Neuronal stem cell (in vitro differentiated cells): ENCODE measurements around the gene AP3B1.
A peak's percentile ranks its signal among the peaks of the same experiment; 100 is the strongest.

Experiments used
- DNase-seq: peaks from one replicate; pipeline ENCODE4 v3.0.0-alpha.2; 2013; ENCODE audit warnings: low spot score
- H2AFZ ChIP-seq: one replicate; pipeline ENCODE4 v1.6.1; 2013; ENCODE audit warnings: mild to moderate bottlenecking, low read length, inconsistent platforms
- H2AK5ac ChIP-seq: 2 replicates; pipeline ENCODE4 v1.6.1; 2013; ENCODE audit warnings: low read depth, mild to moderate bottlenecking, inconsistent platforms, low read length, moderate library complexity, mixed read lengths
- H2BK120ac ChIP-seq: 2 replicates; pipeline ENCODE4 v1.6.1; 2013; ENCODE audit warnings: low read depth, mild to moderate bottlenecking, inconsistent platforms, low read length, moderate library complexity, mixed read lengths
- H2BK12ac ChIP-seq: one replicate; pipeline ENCODE4 v1.6.1; 2013; ENCODE audit warnings: low read length, inconsistent platforms
- H2BK15ac ChIP-seq: 2 replicates; pipeline ENCODE4 v1.6.1; 2013; ENCODE audit warnings: mild to moderate bottlenecking, low read length, inconsistent platforms, mixed read lengths
- H2BK5ac ChIP-seq: one replicate; pipeline ENCODE4 v1.6.1; 2013; ENCODE audit warnings: inconsistent platforms, mild to moderate bottlenecking, low read length, moderate library complexity
- H3K14ac ChIP-seq: one replicate; pipeline ENCODE4 v1.6.1; 2013; ENCODE audit warnings: low read length, inconsistent platforms
- H3K18ac ChIP-seq: 2 replicates; pipeline ENCODE4 v1.6.1; 2013; ENCODE audit warnings: low read length, inconsistent platforms
- H3K23ac ChIP-seq: 2 replicates; pipeline ENCODE4 v1.6.1; 2013; ENCODE audit warnings: low read depth, mild to moderate bottlenecking, mixed read lengths, low read length, inconsistent platforms; ENCODE audit not compliant: poor library complexity
- H3K27ac ChIP-seq: replicated peaks from 3 replicates; pipeline ENCODE4 v1.5.1; 2013; ENCODE audit warnings: low read length, inconsistent platforms
- H3K27me3 ChIP-seq, 3 experiments: 2 replicates each; pipeline ENCODE4 v1.6.1; 2013; ENCODE audit warnings: low read length in 3 of 3, mild to moderate bottlenecking in 2 of 3, inconsistent platforms in 1 of 3, low read depth in 1 of 3, mixed read lengths in 1 of 3, moderate library complexity in 1 of 3; ENCODE audit not compliant: control insufficient read depth in 3 of 3, insufficient read depth in 3 of 3
- H3K36me3 ChIP-seq, 2 donors: replicated peaks in 1 of 2; 2 replicates each; pipeline ENCODE4 v1.6.1; 2013; ENCODE audit warnings: low read length in 2 of 2; ENCODE audit not compliant: control insufficient read depth in 2 of 2, insufficient read depth in 2 of 2
- H3K4ac ChIP-seq: 2 replicates; pipeline ENCODE4 v1.6.1; 2013; ENCODE audit warnings: inconsistent platforms, mild to moderate bottlenecking, low read length, moderate library complexity
- H3K4me1 ChIP-seq, 2 donors: 1 replicate in 1 of 2; 2 replicates in 1 of 2; pipeline ENCODE4 v1.6.1; 2013; ENCODE audit warnings: low read length in 2 of 2, low read depth in 1 of 2; ENCODE audit not compliant: control insufficient read depth in 2 of 2, insufficient read depth in 1 of 2
- H3K4me2 ChIP-seq: one replicate; pipeline ENCODE4 v1.6.1; 2013; ENCODE audit warnings: mild to moderate bottlenecking, low read length, inconsistent platforms; ENCODE audit not compliant: insufficient read depth, poor library complexity, severe bottlenecking
- H3K4me3 ChIP-seq, 2 donors: 2 replicates each; pipeline ENCODE4 v1.5.1; 2013; ENCODE audit warnings: low read length in 2 of 2, mild to moderate bottlenecking in 2 of 2, inconsistent platforms in 1 of 2, moderate library complexity in 1 of 2
- H3K79me1 ChIP-seq: one replicate; pipeline ENCODE4 v1.6.1; 2013; ENCODE audit warnings: low read depth, mild to moderate bottlenecking, inconsistent platforms, low read length, moderate library complexity
- H3K9ac ChIP-seq: one replicate; pipeline ENCODE4 v1.6.1; 2013; ENCODE audit warnings: mild to moderate bottlenecking, low read depth, low read length, inconsistent platforms; ENCODE audit not compliant: poor library complexity
- H3K9me3 ChIP-seq, 2 donors: replicated peaks in 1 of 2; 2 replicates each; pipeline versions ENCODE3 to v1.6.1; 2013; ENCODE audit warnings: low read length in 2 of 2, mild to moderate bottlenecking in 2 of 2, inconsistent platforms in 1 of 2, low read depth in 1 of 2, mixed read lengths in 1 of 2, moderate library complexity in 1 of 2; ENCODE audit not compliant: control insufficient read depth in 2 of 2, insufficient read depth in 1 of 2
- H4K8ac ChIP-seq: one replicate; pipeline ENCODE4 v1.6.1; 2013; ENCODE audit warnings: low read depth, mild to moderate bottlenecking, inconsistent platforms, low read length, moderate library complexity
- H4K91ac ChIP-seq: one replicate; pipeline ENCODE4 v1.6.1; 2013; ENCODE audit warnings: low read length, low read depth, mild to moderate bottlenecking, inconsistent platforms; ENCODE audit not compliant: poor library complexity
- WGBS, 2 donors: extraction: QIAGEN DNeasy Blood & Tissue Kit; methylation state at CpG; one replicate each; pipeline ENCODE4 v1.1.7; 2013; ENCODE audit warnings: missing lambda C conversion rate in 2 of 2, mixed read lengths in 1 of 2; ENCODE audit not compliant: insufficient read length in 2 of 2, insufficient replicate concordance in 1 of 2; ENCODE audit errors: extremely low coverage in 2 of 2; 5-methylcytosine and 5-hydroxymethylcytosine counted together

AP3B1 gene

GRCh38 chr5:78007233-78007632, 287.3 kb downstream of the AP3B1 start:
- Histone ChIP-seq H3K4ac (no peak overlapping the region), H3K27me3 (peaks cover 0 to 13% (median 0%) of the 10 kb centered on the region in 3 experiments), H3K23ac (no peak overlapping the region), H3K27ac (no peak overlapping the region), H2AFZ (no peak overlapping the region), H3K4me1 (peaks cover 8 to 27% of the 10 kb centered on the region in 2 donors), H4K91ac (no peak overlapping the region), H2AK5ac (no peak overlapping the region), H2BK5ac (no peak overlapping the region), H3K14ac (no peak overlapping the region), H2BK15ac (no peak overlapping the region), H2BK120ac (no peak overlapping the region), H3K9me3 (no peaks in the 10 kb centered on the region), H3K79me1 (no peaks in the 10 kb centered on the region), H3K18ac (no peak overlapping the region), H3K4me3 (no peak overlapping the region), H4K8ac (no peak overlapping the region), H3K9ac (no peak overlapping the region), H3K36me3 (peaks cover 0 to 8% of the 10 kb centered on the region in 2 donors), H3K4me2 (no peak overlapping the region), H2BK12ac (no peak overlapping the region)
- no CpG with 5 or more reads among the region's 3 CpGs for WGBS, 2 donors
- no peak for DNase-seq

GRCh38 chr5:78006449-78006848, 288.0 kb downstream of the AP3B1 start:
- Histone ChIP-seq H3K4me1 (peaks cover 8 to 27% of the 10 kb centered on the region in 2 donors), H2AK5ac (no peak overlapping the region), H3K23ac (no peak overlapping the region), H3K79me1 (no peaks in the 10 kb centered on the region), H2AFZ (no peak overlapping the region), H3K4me3 (no peak overlapping the region), H2BK120ac (no peak overlapping the region), H4K91ac (no peak overlapping the region), H3K9me3 (no peaks in the 10 kb centered on the region), H3K18ac (no peak overlapping the region), H3K4ac (no peak overlapping the region), H3K9ac (no peak overlapping the region), H3K36me3 (peaks cover 0 to 11% of the 10 kb centered on the region in 2 donors), H4K8ac (no peak overlapping the region), H2BK5ac (no peak overlapping the region), H3K27ac (no peak overlapping the region), H2BK15ac (no peak overlapping the region), H3K4me2 (no peak overlapping the region), H3K14ac (no peak overlapping the region), H3K27me3 (peaks cover 0 to 13% (median 0%) of the 10 kb centered on the region in 3 experiments), H2BK12ac (no peak overlapping the region)
- no CpG with 5 or more reads among the region's 7 CpGs for WGBS, 2 donors
- no peak for DNase-seq

DNA sequence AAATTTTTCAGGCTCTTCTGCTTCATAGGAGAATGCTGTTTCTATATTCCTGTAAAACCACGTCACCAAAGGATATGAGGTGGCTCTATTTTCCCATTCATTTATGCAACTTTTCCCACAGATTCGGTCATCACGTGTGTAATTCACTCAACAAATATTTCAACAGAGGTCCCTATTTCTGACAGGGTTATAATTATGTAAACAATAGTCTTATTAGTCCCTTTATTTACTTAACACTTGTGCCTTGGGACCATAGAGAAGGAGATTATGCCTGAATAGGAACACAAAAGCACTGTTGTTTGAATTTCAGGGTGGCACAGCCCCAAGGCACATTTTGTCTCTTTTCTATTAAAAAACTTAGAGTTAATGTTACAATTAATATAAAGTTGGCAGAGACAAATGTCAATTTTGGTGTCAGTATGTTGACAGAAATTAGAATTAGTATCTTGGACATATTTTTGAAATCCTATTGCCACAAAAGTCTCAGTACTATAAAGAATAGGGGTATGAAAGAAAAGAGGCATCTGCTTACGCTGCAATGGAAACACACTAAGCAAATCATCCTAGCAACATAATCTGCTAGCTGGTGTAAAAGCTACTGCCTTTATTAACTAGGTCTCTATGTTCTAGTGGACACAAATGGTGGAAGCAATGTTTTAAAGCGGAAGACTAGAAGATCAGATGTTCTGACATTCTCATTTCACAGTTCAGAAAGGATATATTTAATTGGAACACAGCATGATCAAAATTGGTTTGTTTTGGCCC, 289.3 kb downstream of the AP3B1 start:
- Histone ChIP-seq H3K27me3 (peaks cover 0 to 13% (median 0%) of the 10 kb centered on the region in 3 experiments), H2AK5ac (no peak overlapping the region), H3K4ac (no peak overlapping the region), H3K9me3 (no peaks in the 10 kb centered on the region), H2AFZ (no peak overlapping the region), H3K79me1 (no peaks in the 10 kb centered on the region), H3K9ac (no peak overlapping the region), H3K27ac (no peak overlapping the region), H2BK5ac (no peak overlapping the region), H2BK120ac (no peak overlapping the region), H3K23ac (no peak overlapping the region), H3K4me2 (peak overlapping the region; percentile 14), H4K91ac (no peak overlapping the region), H3K4me3 (no peak overlapping the region), H3K36me3 (peaks cover 0 to 22% of the 10 kb centered on the region in 2 donors), H3K18ac (no peak overlapping the region), H3K4me1 (peaks cover 8 to 27% of the 10 kb centered on the region in 2 donors), H3K14ac (no peak overlapping the region), H2BK12ac (no peak overlapping the region), H2BK15ac (no peak overlapping the region), H4K8ac (no peak overlapping the region)
- no peak for DNase-seq
- no CpG with 5 or more reads among the region's 5 CpGs for WGBS, 2 donors

- DNase-seq: no peak
- no CpG with 5 or more reads among the region's 1 CpG for WGBS, 2 donors
- Histone ChIP-seq H4K8ac (no peak overlapping the region), H3K9me3 (no peaks in the 10 kb centered on the region), H3K4me2 (no peak overlapping the region), H2BK15ac (no peak overlapping the region), H3K36me3 (peaks cover 0 to 23% of the 10 kb centered on the region in 2 donors), H3K23ac (no peak overlapping the region), H3K27ac (no peak overlapping the region), H3K14ac (no peak overlapping the region), H3K4ac (no peak overlapping the region), H2BK120ac (no peak overlapping the region), H3K9ac (no peak overlapping the region), H2BK12ac (no peak overlapping the region), H4K91ac (no peak overlapping the region), H3K4me1 (peaks cover 9 to 27% of the 10 kb centered on the region in 2 donors), H3K79me1 (no peaks in the 10 kb centered on the region), H2BK5ac (no peak overlapping the region), H3K27me3 (peaks cover 0 to 13% (median 0%) of the 10 kb centered on the region in 3 experiments), H2AK5ac (no peak overlapping the region), H3K4me3 (no peak overlapping the region), H3K18ac (no peak overlapping the region), H2AFZ (no peak overlapping the region)
Measured at GRCh38 chr5:78004559-78004958, 289.9 kb downstream of the AP3B1 start.
